Purkinje cell (primary cell): ENCODE results near the gene TUBA1C. TPM values are rescaled to one million over a fixed set of nuclear protein-coding genes. Genes with fewer than 3 reads are reported as not detected.

Source experiments
- polyA plus RNA-seq: library from polyadenylated mRNA; unstranded; fragments of >200 nt; fragmentation: Nextera tagmentation; gene quantifications from 2 replicates; pipeline ENCODE4 v1.2.1, GENCODE V29; 2014

Gene TUBA1C
- 1.0 and 2.8 TPM in 2 replicates for polyA plus RNA-seq

DNA sequence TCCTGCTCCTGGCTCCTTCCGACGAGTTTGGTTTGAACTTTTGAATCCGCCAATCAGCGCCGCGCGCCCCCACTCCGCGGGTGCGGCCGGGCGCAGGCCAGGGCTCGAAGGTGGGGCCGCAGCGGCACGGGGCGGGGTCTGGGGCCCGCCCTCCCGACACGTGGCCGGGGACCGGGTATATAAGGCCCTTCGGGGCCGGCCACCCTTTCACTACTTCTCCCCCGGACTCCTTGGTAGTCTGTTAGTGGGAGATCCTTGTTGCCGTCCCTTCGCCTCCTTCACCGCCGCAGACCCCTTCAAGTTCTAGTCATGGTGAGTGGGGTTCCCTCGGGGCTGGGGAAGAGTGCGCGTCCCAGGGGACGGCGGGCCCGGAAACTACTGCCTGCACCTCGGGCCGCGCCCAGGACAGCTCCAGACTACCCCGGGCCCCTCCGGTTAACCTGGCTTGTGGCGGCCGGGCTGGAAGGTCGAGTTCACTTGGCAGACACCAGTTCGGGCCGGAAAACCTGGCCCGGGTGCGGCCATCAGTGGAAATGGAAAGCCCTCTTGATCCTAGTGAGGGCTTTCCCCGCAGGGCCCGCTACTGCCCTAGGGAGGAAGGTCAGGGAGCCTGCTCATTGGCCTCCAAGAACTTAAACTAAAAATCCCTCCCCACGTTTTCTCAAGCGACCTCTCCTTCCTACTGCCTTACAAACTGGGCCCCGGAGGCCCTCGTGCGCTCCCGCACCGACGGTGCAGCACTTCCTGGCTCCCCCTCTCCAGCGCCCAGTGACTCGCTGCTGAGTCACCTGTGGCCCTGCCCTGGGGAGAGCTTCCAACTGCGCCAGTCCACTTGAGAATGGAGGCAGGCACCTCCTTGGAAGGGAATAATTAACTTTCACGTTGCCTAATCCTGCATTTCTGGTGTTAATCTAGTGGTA is at the start of gene TUBA1C:
Gene TUBA1C (plus strand): TSS at position 210 of the 920 bp plus-strand sequence. CDS start 100 bp downstream, at position 310.

DNA sequence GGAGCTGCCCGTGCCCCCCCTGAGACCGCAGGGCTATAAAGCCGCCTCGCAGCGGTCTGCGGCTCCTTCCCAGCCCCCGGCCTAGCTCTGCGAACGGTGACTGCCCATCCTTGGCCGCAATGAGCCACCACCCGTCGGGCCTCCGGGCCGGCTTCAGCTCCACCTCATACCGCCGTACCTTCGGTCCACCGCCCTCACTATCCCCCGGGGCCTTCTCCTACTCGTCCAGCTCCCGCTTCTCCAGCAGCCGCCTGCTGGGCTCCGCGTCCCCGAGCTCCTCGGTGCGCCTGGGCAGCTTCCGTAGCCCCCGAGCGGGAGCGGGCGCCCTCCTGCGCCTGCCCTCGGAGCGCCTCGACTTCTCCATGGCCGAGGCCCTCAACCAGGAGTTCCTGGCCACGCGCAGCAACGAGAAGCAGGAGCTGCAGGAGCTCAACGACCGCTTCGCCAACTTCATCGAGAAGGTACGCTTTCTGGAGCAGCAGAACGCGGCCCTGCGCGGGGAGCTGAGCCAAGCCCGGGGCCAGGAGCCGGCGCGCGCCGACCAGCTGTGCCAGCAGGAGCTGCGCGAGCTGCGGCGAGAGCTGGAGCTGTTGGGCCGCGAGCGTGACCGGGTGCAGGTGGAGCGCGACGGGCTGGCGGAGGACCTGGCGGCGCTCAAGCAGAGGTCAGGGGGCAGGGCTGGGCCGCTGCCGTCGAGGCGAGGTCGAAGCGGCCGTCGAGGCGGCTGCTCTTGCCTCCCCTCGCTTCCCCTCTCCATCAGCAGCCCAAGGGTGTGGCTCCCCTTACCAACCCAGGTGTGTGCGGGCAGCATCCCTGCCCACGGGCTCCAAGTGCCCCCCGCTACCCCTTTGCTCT is 30.4 kb downstream of the TUBA1C start, which contains the start of gene PRPH:
Gene PRPH (plus strand): TSS at position 66 of the 855 bp plus-strand sequence. CDS start 54 bp downstream, at position 120.

DNA sequence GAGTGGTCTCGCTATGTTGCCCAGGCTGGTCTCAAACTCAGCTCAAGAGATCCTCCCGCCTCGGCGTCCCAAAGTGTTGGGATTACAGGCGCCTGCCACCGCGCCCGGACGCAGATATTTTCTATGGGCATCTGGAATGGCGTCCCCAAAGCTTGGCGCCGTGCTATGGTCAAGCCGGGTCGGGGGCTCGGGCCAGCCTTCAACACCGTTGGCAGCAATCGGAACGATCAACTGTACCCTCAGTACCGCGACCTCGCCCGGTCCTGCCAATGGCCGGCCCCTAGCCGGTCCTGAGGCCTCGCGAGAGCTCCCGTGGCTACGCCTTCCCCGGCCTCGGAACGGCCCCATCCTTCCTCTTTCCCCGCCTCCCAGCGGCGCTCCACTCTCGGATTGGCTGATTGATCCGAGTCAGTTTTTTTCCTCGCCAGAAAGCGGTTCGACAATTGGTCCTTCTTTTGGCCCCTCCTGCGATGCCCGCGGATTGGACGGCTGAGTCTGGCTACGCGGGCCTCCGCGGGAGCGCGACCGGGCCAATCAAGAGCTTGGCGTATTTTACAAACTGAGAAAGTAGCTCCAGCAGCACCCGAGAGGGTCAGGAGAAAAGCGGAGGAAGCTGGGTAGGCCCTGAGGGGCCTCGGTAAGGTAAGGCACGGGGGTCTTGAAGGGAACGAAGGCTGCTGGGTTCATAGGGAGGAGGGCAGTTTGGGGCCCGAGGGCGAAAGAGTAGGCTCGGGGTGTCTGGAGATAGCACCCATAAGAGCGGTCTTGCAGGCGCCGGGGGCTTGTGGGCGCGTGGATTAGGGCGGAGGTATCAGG is 58.0 kb downstream of the TUBA1C start, which contains the start of gene TROAP:
Gene TROAP (plus strand): TSS at position 548 of the 816 bp plus-strand sequence. CDS start 354 bp downstream, outside the sequence.

Other genes starting within 250 kb of the TUBA1C start
- 47.6 and 66.8 TPM in 2 replicates for gene PRKAG1, start 246.3 kb upstream of the TUBA1C start, polyA plus RNA-seq
- 1.0 and 2.7 TPM in 2 replicates for gene KMT2D, start 204.3 kb upstream of the TUBA1C start, polyA plus RNA-seq
- gene RHEBL1, start 195.1 kb upstream of the TUBA1C start, polyA plus RNA-seq, result 5.3 and 6.9 TPM in 2 replicates
- 0.24 and 0.94 TPM in 2 replicates for gene DHH, start 170.3 kb upstream of the TUBA1C start, polyA plus RNA-seq
- 3.4 and 4.5 TPM in 2 replicates for gene LMBR1L, start 154.2 kb upstream of the TUBA1C start, polyA plus RNA-seq
- gene TUBA1B, start 133.7 kb upstream of the TUBA1C start, polyA plus RNA-seq, result 632 and 963 TPM in 2 replicates
- 353 and 569 TPM in 2 replicates for gene TUBA1A, start 76.0 kb upstream of the TUBA1C start, polyA plus RNA-seq
- not detected in 2 replicates for gene PRPH, start 30.1 kb downstream of the TUBA1C start, polyA plus RNA-seq
- not detected in 2 replicates for gene TROAP, start 58.2 kb downstream of the TUBA1C start, polyA plus RNA-seq
- gene C1QL4, start 72.1 kb downstream of the TUBA1C start, polyA plus RNA-seq, result not detected in 2 replicates
- not detected in 2 replicates for gene DNAJC22, start 81.8 kb downstream of the TUBA1C start, polyA plus RNA-seq
- 16.5 and 17.9 TPM in 2 replicates for gene SPATS2, start 102.4 kb downstream of the TUBA1C start, polyA plus RNA-seq